Smooth muscle cell (in vitro differentiated cells): ENCODE results near the gene ENTPD1. TPM values are rescaled to one million over a fixed set of nuclear protein-coding genes. Genes with fewer than 3 reads are reported as not detected.
A peak's percentile ranks its signal among the peaks of the same experiment; 100 is the strongest.

ENCODE experiments used
- DNase-seq: peaks from one replicate; lab custom pipeline; 2025; ENCODE audit not compliant: unreplicated experiment; lab: John Stamatoyannopoulos, UW
- H2AFZ ChIP-seq: fragments of 200-600 bp; sonication (generic); 2 replicates; pipeline ENCODE4 v1.6.0; 2016; ENCODE audit warnings: antibody characterized with exemption, low read depth, mild to moderate bottlenecking
- H3F3A ChIP-seq: fragments of 200-600 bp; sonication (generic); 2 replicates; pipeline ENCODE4 v1.6.0; 2017; ENCODE audit warnings: antibody characterized with exemption, low read depth
- H3K27ac ChIP-seq: fragments of 200-600 bp; sonication (generic); 2 replicates; pipeline ENCODE4 v1.5.1; 2016; ENCODE audit warnings: low read depth, mild to moderate bottlenecking
- H3K27me3 ChIP-seq: fragments of 200-600 bp; sonication (generic); 2 replicates; pipeline ENCODE4 v1.6.1; 2016; ENCODE audit warnings: low read depth, mild to moderate bottlenecking
- H3K36me3 ChIP-seq: fragments of 200-600 bp; sonication (generic); 2 replicates; pipeline ENCODE4 v1.5.1; 2016; ENCODE audit warnings: low read depth
- H3K4me1 ChIP-seq: fragments of 200-600 bp; sonication (generic); 2 replicates; pipeline ENCODE4 v1.5.1; 2016; ENCODE audit warnings: low read depth
- H3K4me2 ChIP-seq: fragments of 200-600 bp; sonication (generic); 2 replicates; pipeline ENCODE4 v1.6.0; 2016; ENCODE audit warnings: mild to moderate bottlenecking
- H3K4me3 ChIP-seq: fragments of 200-600 bp; sonication (generic); 2 replicates; pipeline ENCODE4 v1.5.1; 2016; ENCODE audit warnings: mild to moderate bottlenecking
- H3K79me2 ChIP-seq: fragments of 200-600 bp; sonication (generic); 2 replicates; pipeline ENCODE4 v1.6.0; 2016; ENCODE audit warnings: low read depth, mild to moderate bottlenecking
- H3K9ac ChIP-seq: fragments of 200-600 bp; sonication (generic); 2 replicates; pipeline ENCODE4 v1.6.0; 2016; ENCODE audit warnings: low read depth
- H3K9me3 ChIP-seq: fragments of 200-600 bp; sonication (generic); replicated peaks from 2 replicates; pipeline ENCODE4 v1.5.1; 2016; ENCODE audit warnings: low read depth
- H4K20me1 ChIP-seq: fragments of 200-600 bp; sonication (generic); 2 replicates; pipeline ENCODE4 v1.6.0; 2016; ENCODE audit warnings: low read depth
- WGBS: methylation state at CpG from one replicate; pipeline ENCODE4 v1.1.7; 2016; ENCODE audit warnings: low lambda C conversion rate; 5-methylcytosine and 5-hydroxymethylcytosine counted together
- polyA plus RNA-seq: library from polyadenylated mRNA; unstranded; fragments of >200 nt; fragmentation: Nextera tagmentation; extraction: Ambion mirVana; gene quantifications from 2 replicates; pipeline ENCODE4 v1.2.1, GENCODE V29; 2016
- total RNA-seq: library from RNA; depleted of rRNA; stranded (reverse); fragments of >200 nt; gene quantifications from 2 replicates; pipeline ENCODE4 v1.2.3, GENCODE V29; 2014
- TF ChIP-seq, protein P1 (sequence below): fragments of 200-600 bp; sonication (generic); IDR thresholded peaks from 2 replicates; pipeline ENCODE4 v1.5.1; 2017; ENCODE audit warnings: borderline replicate concordance, mild to moderate bottlenecking, antibody characterized with exemption; ENCODE audit not compliant: insufficient read depth, poor library complexity, severe bottlenecking

The ENTPD1 gene
- total and polyA plus RNA-seq, 2 experiments from 2014 or later: 2.7 to 5.0 TPM

- H3K9ac ChIP-seq: no peak overlapping the region
- H3K4me3 ChIP-seq: no peak overlapping the region
- TF ChIP-seq, protein P1, sequence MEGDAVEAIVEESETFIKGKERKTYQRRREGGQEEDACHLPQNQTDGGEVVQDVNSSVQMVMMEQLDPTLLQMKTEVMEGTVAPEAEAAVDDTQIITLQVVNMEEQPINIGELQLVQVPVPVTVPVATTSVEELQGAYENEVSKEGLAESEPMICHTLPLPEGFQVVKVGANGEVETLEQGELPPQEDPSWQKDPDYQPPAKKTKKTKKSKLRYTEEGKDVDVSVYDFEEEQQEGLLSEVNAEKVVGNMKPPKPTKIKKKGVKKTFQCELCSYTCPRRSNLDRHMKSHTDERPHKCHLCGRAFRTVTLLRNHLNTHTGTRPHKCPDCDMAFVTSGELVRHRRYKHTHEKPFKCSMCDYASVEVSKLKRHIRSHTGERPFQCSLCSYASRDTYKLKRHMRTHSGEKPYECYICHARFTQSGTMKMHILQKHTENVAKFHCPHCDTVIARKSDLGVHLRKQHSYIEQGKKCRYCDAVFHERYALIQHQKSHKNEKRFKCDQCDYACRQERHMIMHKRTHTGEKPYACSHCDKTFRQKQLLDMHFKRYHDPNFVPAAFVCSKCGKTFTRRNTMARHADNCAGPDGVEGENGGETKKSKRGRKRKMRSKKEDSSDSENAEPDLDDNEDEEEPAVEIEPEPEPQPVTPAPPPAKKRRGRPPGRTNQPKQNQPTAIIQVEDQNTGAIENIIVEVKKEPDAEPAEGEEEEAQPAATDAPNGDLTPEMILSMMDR: peak; percentile 23
- H3K4me1 ChIP-seq: peaks cover 17% of the 10 kb centered on the region
- H3F3A ChIP-seq: peaks cover 3% of the 10 kb centered on the region
- H3K27me3 ChIP-seq: no peaks in the 10 kb centered on the region
- H2AFZ ChIP-seq: peak overlapping the region; percentile 61
- peak overlapping the region; percentile 70 for H3K27ac ChIP-seq
- no peaks in the 10 kb centered on the region for H3K9me3 ChIP-seq
- DNase-seq: no peak
- H3K79me2 ChIP-seq: no peaks in the 10 kb centered on the region
- peak overlapping the region; percentile 69 for H3K4me2 ChIP-seq
- 19% methylated on average over 6 of the region's 6 CpGs for WGBS
- no peaks in the 10 kb centered on the region for H4K20me1 ChIP-seq
- H3K36me3 ChIP-seq: no peaks in the 10 kb centered on the region
Observed at GRCh38 chr10:95741807-95742467, 14.0 kb upstream of the ENTPD1 start.

DNA sequence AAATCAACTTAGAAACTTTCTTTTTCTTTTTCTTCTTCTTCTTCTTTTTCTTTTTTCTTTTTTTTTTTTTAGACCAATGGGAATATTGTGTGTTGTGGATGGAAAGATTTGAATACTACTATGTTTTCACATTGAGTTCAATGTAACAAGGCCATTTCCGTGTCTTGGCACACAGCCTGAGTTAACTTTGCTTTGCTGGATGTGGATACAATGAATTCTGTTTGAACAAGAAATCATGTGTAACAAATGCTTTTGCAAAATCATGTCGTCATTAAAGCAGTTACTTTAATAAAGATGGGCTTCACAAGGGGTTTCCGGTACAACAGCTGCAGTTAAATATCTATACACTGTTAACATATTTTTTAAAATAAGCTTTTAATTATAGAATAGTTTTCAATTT, 13.5 kb upstream of the ENTPD1 start:
- Histone ChIP-seq H4K20me1 (no peaks in the 10 kb centered on the region), H3K27me3 (no peaks in the 10 kb centered on the region), H3K9ac (no peak overlapping the region), H3K79me2 (no peaks in the 10 kb centered on the region), H3K4me2 (peak overlapping the region; percentile 69), H3K4me3 (no peak overlapping the region), H2AFZ (peak overlapping the region; percentile 61), H3F3A (peaks cover 3% of the 10 kb centered on the region), H3K4me1 (peaks cover 17% of the 10 kb centered on the region), H3K36me3 (no peaks in the 10 kb centered on the region), H3K9me3 (no peaks in the 10 kb centered on the region), H3K27ac (peak overlapping the region; percentile 70)
- TF ChIP-seq, protein P1: no peak
- DNase-seq: no peak
- 84% methylated on average over 3 of the region's 3 CpGs for WGBS

GRCh38 chr10:95742962-95743535, 12.9 kb upstream of the ENTPD1 start:
- Histone ChIP-seq H3K4me1 (peaks cover 17% of the 10 kb centered on the region), H3K9ac (no peak overlapping the region), H3K27ac (peak overlapping the region; percentile 70), H3K79me2 (no peaks in the 10 kb centered on the region), H3K36me3 (no peaks in the 10 kb centered on the region), H3K4me2 (peak overlapping the region; percentile 69), H3K4me3 (no peak overlapping the region), H4K20me1 (no peaks in the 10 kb centered on the region), H3K9me3 (no peaks in the 10 kb centered on the region), H3K27me3 (no peaks in the 10 kb centered on the region), H2AFZ (peak overlapping the region; percentile 61), H3F3A (peaks cover 3% of the 10 kb centered on the region)
- TF ChIP-seq, protein P1: no peak
- WGBS: 67% methylated on average over 2 of the region's 2 CpGs
- no peak for DNase-seq
